KMS-11 (cell line): ENCODE measurements around the gene TEX264.
A peak's percentile ranks its signal among the peaks of the same experiment; 100 is the strongest.
"Not testable (repeated sequence)": the region's sequence is repeated elsewhere in the genome, so short reads cannot be mapped to it uniquely, and the experiment has no call there.

Experiments
- H2AFZ ChIP-seq: fragments of 200-600 bp; sonication (generic); 2 replicates; pipeline ENCODE4 v1.6.1; 2016; ENCODE audit warnings: antibody characterized with exemption, mixed run types, low read depth
- H3K27ac ChIP-seq: fragments of 200-600 bp; sonication (generic); 2 replicates; pipeline ENCODE4 v1.6.1; 2016; ENCODE audit warnings: mild to moderate bottlenecking, mixed run types
- H3K27me3 ChIP-seq: fragments of 200-600 bp; sonication (generic); 2 replicates; pipeline ENCODE4 v1.6.1; 2017; ENCODE audit warnings: mild to moderate bottlenecking, low read depth, mixed run types, moderate library complexity; ENCODE audit not compliant: insufficient read depth
- H3K36me3 ChIP-seq: fragments of 200-600 bp; sonication (generic); 2 replicates; pipeline ENCODE4 v1.6.1; 2017; ENCODE audit warnings: mild to moderate bottlenecking, mixed run types; ENCODE audit not compliant: insufficient read depth
- H3K4me1 ChIP-seq: fragments of 200-600 bp; sonication (generic); 2 replicates; pipeline ENCODE4 v1.6.1; 2016; ENCODE audit warnings: mild to moderate bottlenecking, low read depth, mixed run types; ENCODE audit not compliant: poor library complexity, severe bottlenecking
- H3K4me2 ChIP-seq: fragments of 200-600 bp; sonication (generic); 2 replicates; pipeline ENCODE4 v1.7.0; 2016; ENCODE audit warnings: mild to moderate bottlenecking, mixed run types
- H3K4me3 ChIP-seq: fragments of 200-600 bp; sonication (generic); IDR thresholded peaks from 2 replicates; pipeline ENCODE4 v1.6.1; 2017; ENCODE audit warnings: low read depth, low read length, mixed read lengths; ENCODE audit not compliant: insufficient read depth
- H3K79me2 ChIP-seq: fragments of 200-600 bp; sonication (generic); 2 replicates; pipeline ENCODE4 v1.6.1; 2016; ENCODE audit warnings: low read depth, mixed run types; ENCODE audit not compliant: insufficient read depth
- H3K9ac ChIP-seq: fragments of 200-600 bp; sonication (generic); 2 replicates; pipeline ENCODE4 v1.6.1; 2016; ENCODE audit warnings: mild to moderate bottlenecking, mixed run types
- H4K20me1 ChIP-seq: fragments of 200-600 bp; sonication (generic); 2 replicates; pipeline ENCODE4 v1.6.1; 2016; ENCODE audit warnings: mild to moderate bottlenecking, mixed run types; ENCODE audit not compliant: insufficient read depth
- TF ChIP-seq, protein P1 (sequence below): fragments of 200-600 bp; sonication (generic); conservative IDR thresholded peaks from 2 replicates; pipeline ENCODE4 v1.6.1; 2017; ENCODE audit warnings: low read depth, mild to moderate bottlenecking, antibody characterized with exemption, low read length, moderate library complexity, mixed read lengths

TEX264 gene

DNA sequence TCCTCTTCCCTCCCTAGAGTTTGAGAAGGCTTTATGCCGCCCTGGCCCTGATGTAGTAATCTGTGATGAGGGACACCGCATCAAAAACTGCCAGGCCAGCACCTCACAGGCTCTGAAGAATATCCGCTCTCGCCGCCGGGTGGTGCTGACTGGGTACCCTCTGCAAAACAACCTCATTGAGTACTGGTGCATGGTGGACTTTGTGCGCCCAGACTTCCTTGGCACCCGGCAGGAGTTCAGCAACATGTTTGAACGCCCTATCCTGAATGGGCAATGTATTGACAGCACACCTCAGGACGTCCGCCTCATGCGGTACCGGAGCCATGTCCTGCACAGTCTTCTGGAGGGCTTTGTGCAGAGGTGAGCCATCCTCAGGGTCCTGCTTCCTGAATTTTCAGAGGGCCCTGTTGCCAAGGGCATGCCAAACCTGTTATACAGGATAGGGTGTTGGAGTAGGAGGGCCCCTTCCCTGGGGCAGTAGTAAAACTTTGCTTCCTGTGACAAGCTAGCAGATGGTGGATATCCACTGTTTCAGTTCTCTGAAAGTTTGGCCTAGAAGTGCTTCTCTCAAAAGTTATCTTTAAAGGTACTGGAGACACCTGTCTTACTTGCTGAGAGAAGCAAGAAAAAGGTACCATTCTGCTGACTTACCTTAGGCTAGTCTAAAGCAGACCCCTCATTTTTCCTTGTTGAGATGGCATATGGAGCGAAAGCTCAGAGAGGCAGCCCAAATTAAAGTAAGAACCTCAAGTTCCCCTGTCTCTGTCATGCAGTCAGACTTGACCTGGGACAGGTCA, 33.7 kb upstream of the TEX264 start:
- Histone ChIP-seq H3K4me3 (no peak overlapping the region), H3K9ac (no peak overlapping the region), H2AFZ (no peak overlapping the region), H3K27ac (no peak overlapping the region), H3K36me3 (no peaks in the 10 kb centered on the region), H3K79me2 (no peaks in the 10 kb centered on the region), H3K27me3 (no peaks in the 10 kb centered on the region), H3K4me2 (no peak overlapping the region), H3K4me1 (no peaks in the 10 kb centered on the region), H4K20me1 (no peaks in the 10 kb centered on the region)
- TF ChIP-seq, protein P1, sequence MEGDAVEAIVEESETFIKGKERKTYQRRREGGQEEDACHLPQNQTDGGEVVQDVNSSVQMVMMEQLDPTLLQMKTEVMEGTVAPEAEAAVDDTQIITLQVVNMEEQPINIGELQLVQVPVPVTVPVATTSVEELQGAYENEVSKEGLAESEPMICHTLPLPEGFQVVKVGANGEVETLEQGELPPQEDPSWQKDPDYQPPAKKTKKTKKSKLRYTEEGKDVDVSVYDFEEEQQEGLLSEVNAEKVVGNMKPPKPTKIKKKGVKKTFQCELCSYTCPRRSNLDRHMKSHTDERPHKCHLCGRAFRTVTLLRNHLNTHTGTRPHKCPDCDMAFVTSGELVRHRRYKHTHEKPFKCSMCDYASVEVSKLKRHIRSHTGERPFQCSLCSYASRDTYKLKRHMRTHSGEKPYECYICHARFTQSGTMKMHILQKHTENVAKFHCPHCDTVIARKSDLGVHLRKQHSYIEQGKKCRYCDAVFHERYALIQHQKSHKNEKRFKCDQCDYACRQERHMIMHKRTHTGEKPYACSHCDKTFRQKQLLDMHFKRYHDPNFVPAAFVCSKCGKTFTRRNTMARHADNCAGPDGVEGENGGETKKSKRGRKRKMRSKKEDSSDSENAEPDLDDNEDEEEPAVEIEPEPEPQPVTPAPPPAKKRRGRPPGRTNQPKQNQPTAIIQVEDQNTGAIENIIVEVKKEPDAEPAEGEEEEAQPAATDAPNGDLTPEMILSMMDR = no peak

DNA sequence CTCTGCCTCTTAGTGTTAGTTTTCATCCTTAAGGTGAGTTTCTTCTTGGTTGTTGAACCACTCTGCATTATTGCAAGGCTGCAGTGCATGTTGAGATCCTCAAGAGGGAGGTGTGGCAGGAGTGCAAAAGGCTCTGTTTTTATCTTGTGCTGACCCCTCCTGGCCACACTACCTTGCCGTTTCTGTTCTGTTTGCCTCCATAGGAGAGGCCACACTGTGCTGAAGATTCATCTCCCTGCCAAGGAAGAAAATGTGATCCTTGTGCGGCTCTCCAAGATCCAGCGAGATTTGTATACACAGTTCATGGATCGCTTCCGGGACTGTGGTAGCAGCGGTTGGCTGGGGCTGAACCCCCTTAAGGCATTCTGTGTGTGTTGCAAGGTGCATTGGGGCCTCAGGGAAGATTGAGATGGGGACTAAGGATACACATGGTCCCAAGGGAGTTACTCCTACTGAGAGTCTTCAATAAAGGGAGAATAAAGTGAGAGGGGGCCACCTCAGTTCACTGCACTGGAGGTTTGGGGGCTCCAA, 33.0 kb upstream of the TEX264 start:
- Histone ChIP-seq H3K27ac (no peak overlapping the region), H3K4me1 (no peaks in the 10 kb centered on the region), H3K4me2 (no peak overlapping the region), H3K27me3 (no peaks in the 10 kb centered on the region), H3K9ac (no peak overlapping the region), H3K79me2 (no peaks in the 10 kb centered on the region), H4K20me1 (no peaks in the 10 kb centered on the region), H3K4me3 (no peak overlapping the region), H3K36me3 (no peaks in the 10 kb centered on the region), H2AFZ (no peak overlapping the region)
- TF ChIP-seq, protein P1 = peak; percentile 81

DNA sequence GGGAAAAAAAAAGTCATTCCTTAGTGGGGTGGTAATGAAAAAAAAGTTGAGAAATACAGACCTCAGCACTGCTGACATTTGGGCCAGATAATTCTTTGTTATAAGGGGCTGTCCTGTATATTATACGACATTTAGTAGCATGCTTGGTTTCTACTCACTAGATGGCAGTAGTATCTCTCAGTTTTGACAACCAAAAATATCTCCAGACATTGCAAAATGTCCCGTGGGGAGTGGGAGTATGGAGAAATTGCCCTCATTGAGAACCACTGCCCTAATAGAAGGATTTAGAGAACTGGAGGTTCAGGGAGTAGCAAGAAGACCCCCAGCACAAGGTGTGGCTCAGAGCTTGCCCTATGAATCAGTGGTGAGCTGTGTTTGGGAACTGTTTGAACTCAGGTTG, 28.6 kb upstream of the TEX264 start:
- Histone ChIP-seq H3K9ac (no peak overlapping the region), H4K20me1 (no peaks in the 10 kb centered on the region), H3K79me2 (no peaks in the 10 kb centered on the region), H3K4me2 (no peak overlapping the region), H3K36me3 (no peaks in the 10 kb centered on the region), H2AFZ (no peak overlapping the region), H3K27ac (no peak overlapping the region), H3K27me3 (no peaks in the 10 kb centered on the region), H3K4me1 (no peaks in the 10 kb centered on the region), H3K4me3 (no peak overlapping the region)
- TF ChIP-seq, protein P1 = peak; percentile 30; the same call in 1 of the 2 replicates

DNA sequence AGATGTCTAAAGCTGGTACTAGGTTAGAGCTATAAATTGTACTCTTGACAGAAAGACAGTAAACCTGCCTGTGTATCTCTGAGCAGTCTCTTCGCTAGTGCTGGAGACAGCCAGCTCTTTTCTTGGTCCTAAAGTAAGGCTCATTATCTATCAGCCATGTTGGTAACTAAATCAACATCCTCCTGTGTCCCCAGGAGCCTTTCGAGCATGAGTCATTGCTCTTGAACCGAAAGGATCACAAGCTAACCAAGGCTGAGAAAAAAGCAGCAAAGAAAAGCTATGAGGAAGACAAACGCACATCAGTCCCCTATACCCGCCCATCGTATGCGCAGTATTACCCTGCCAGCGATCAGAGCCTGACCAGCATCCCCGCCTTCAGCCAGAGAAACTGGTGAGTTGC, 25.0 kb upstream of the TEX264 start:
- Histone ChIP-seq H3K79me2 (no peaks in the 10 kb centered on the region), H3K4me1 (no peaks in the 10 kb centered on the region), H3K36me3 (no peaks in the 10 kb centered on the region), H3K27me3 (no peaks in the 10 kb centered on the region), H3K4me3 (no peak overlapping the region), H3K27ac (no peak overlapping the region), H3K9ac (no peak overlapping the region), H2AFZ (no peak overlapping the region), H4K20me1 (no peaks in the 10 kb centered on the region), H3K4me2 (no peak overlapping the region)
- TF ChIP-seq, protein P1 = no peak

GRCh38 chr3:51652103-51652502, 18.9 kb upstream of the TEX264 start:
- H3K4me1 ChIP-seq, H3K4me2 ChIP-seq, H2AFZ ChIP-seq, H3K79me2 ChIP-seq, H3K27ac ChIP-seq, H4K20me1 ChIP-seq, H3K9ac ChIP-seq, H3K27me3 ChIP-seq, H3K36me3 ChIP-seq, H3K4me3 ChIP-seq: not testable (repeated sequence)

DNA sequence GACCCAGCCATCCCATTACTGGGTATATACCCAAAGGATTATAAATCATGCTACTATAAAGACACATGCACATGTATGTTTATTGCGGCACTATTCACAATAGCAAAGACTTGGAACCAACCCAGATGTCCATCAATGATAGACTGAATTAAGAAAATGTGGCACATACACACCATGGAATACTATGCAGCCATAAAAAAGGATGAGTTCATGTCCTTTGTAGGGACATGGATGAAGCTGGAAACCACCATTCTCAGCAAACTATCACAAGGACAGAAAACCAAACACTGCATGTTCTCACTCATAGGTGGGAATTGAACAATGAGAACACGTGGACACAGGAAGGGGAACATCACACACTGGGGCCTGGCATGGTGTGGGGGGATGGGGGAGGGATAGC, 17.6 kb upstream of the TEX264 start:
- H3K4me1 ChIP-seq, H3K9ac ChIP-seq, H3K36me3 ChIP-seq, H3K4me3 ChIP-seq, H3K27ac ChIP-seq, H3K79me2 ChIP-seq, H4K20me1 ChIP-seq, H3K27me3 ChIP-seq, H2AFZ ChIP-seq, H3K4me2 ChIP-seq: not testable (repeated sequence)
